ENCODE results near the gene IFNGR1. TPM values are rescaled to one million over a fixed set of nuclear protein-coding genes. Genes with fewer than 3 reads are reported as not detected.
A peak's percentile ranks its signal among the peaks of the same experiment; 100 is the strongest.

IFNGR1 gene
- total RNA-seq, 3 donors from 2014 or later (not counting 1 experiment from before 2014, with no cell fraction given), result 77.5 to 128 (median 100) TPM

- Mint-ChIP-seq H3K27ac (no peak overlapping the region), H3K4me1 (peaks cover 55 to 62% of the 10 kb centered on the region in 2 donors), H3K36me3 (peaks cover 7% of the 10 kb centered on the region), H3K27me3 (ENCODE audit: low read depth in 2 of 2) (peaks cover 27 to 42% of the 10 kb centered on the region in 2 donors), H3K4me3 (no peak overlapping the region), H3K9me3 (peaks cover 0 to 5% of the 10 kb centered on the region in 2 donors)
- intact Hi-C loops (cut with micrococcal nuclease), result loop anchor here (5.0 kb wide), 5 partner anchors 57 to 128 kb away; partner anchors contain the start of gene IFNGR1
- DNase-seq, result no peak
- H3K27ac ChIP-seq (ENCODE audit: low read length), result no peak overlapping the region
- TF ChIP-seq CTCF (IDR thresholded peaks at IDR 0.05), result no peak
- ATAC-seq, result no peak
- peaks cover 22% of the 10 kb centered on the region for H3K4me1 ChIP-seq (ENCODE audit: control insufficient read depth, insufficient read depth, low read length)
- H3K4me3 ChIP-seq (ENCODE audit: low read length), result no peak overlapping the region
- H3K36me3 ChIP-seq (ENCODE audit: control insufficient read depth, insufficient read depth, low read length), result no peaks in the 10 kb centered on the region
- peaks cover 6% of the 10 kb centered on the region for H3K9me3 ChIP-seq (ENCODE audit: control insufficient read depth, insufficient read depth, low read length)
- peaks cover 3% of the 10 kb centered on the region for H3K27me3 ChIP-seq (ENCODE audit: control insufficient read depth, insufficient read depth, low read length)
Observed at GRCh38 chr6:137159912-137160311, 59.3 kb downstream of the IFNGR1 start.

GRCh38 chr6:137157601-137158000 is 61.6 kb downstream of the IFNGR1 start:
- no peak overlapping the region for H3K27ac ChIP-seq (ENCODE audit: low read length)
- Mint-ChIP-seq H3K9me3 (no peaks in the 10 kb centered on the region), H3K4me3 (no peak overlapping the region), H3K27me3 (ENCODE audit: low read depth in 2 of 2) (peaks cover 23 to 32% of the 10 kb centered on the region in 2 donors), H3K36me3 (no peaks in the 10 kb centered on the region), H3K27ac (no peak overlapping the region), H3K4me1 (peaks cover 41 to 50% of the 10 kb centered on the region in 2 donors)
- H3K4me3 ChIP-seq (ENCODE audit: low read length), result no peak overlapping the region
- TF ChIP-seq CTCF (IDR thresholded peaks at IDR 0.05), result no peak
- intact Hi-C loops (cut with micrococcal nuclease), result loop anchor here (5.0 kb wide), 5 partner anchors 60 to 125 kb away; partner anchors contain the start of gene IFNGR1
- 93% methylated on average over 3 of the region's 4 CpGs for WGBS (ENCODE audit: insufficient coverage)
- no peaks in the 10 kb centered on the region for H3K9me3 ChIP-seq (ENCODE audit: control insufficient read depth, insufficient read depth, low read length)
- ATAC-seq (no peak), DNase-seq (no peak)
- peaks cover 3% of the 10 kb centered on the region for H3K27me3 ChIP-seq (ENCODE audit: control insufficient read depth, insufficient read depth, low read length)
- no peaks in the 10 kb centered on the region for H3K36me3 ChIP-seq (ENCODE audit: control insufficient read depth, insufficient read depth, low read length)
- H3K4me1 ChIP-seq (ENCODE audit: control insufficient read depth, insufficient read depth, low read length), result peaks cover 19% of the 10 kb centered on the region

GRCh38 chr6:137156650-137157049 is 62.5 kb downstream of the IFNGR1 start:
- Histone ChIP-seq H3K27me3 (ENCODE audit: control insufficient read depth, insufficient read depth, low read length) (peaks cover 3% of the 10 kb centered on the region), H3K27ac (ENCODE audit: low read length) (no peak overlapping the region), H3K4me1 (ENCODE audit: control insufficient read depth, insufficient read depth, low read length) (peaks cover 19% of the 10 kb centered on the region), H3K9me3 (ENCODE audit: control insufficient read depth, insufficient read depth, low read length) (no peaks in the 10 kb centered on the region), H3K4me3 (ENCODE audit: low read length) (no peak overlapping the region), H3K36me3 (ENCODE audit: control insufficient read depth, insufficient read depth, low read length) (no peaks in the 10 kb centered on the region)
- Mint-ChIP-seq H3K9me3 (no peaks in the 10 kb centered on the region), H3K4me1 (peaks cover 41 to 45% of the 10 kb centered on the region in 2 donors), H3K4me3 (no peak overlapping the region), H3K27ac (peak overlapping the region in 1 of 2 donors; percentile 89), H3K36me3 (no peaks in the 10 kb centered on the region), H3K27me3 (ENCODE audit: low read depth in 2 of 2) (peaks cover 17 to 26% of the 10 kb centered on the region in 2 donors)
- ATAC-seq (no peak), DNase-seq (no peak)
- 93% methylated on average over 1 of the region's 1 CpG for WGBS (ENCODE audit: insufficient coverage)
- TF ChIP-seq CTCF (IDR thresholded peaks at IDR 0.05), result no peak
- intact Hi-C loops (cut with micrococcal nuclease), result loop anchor here (5.0 kb wide), 5 partner anchors 59 to 124 kb away; partner anchors contain the start of gene IFNGR1

- TF ChIP-seq CTCF (IDR thresholded peaks at IDR 0.05), result no peak
- H3K27me3 ChIP-seq (ENCODE audit: control insufficient read depth, insufficient read depth, low read length), result peaks cover 3% of the 10 kb centered on the region
- H3K27ac ChIP-seq (ENCODE audit: low read length), result no peak overlapping the region
- ATAC-seq (peak; percentile 85 to 98 (median 86)), DNase-seq (peak in 1 of 2 donors; percentile 74)
- Mint-ChIP-seq H3K4me3 (peak overlapping the region; percentile 72), H3K4me1 (peaks cover 36 to 43% of the 10 kb centered on the region in 2 donors), H3K27me3 (ENCODE audit: low read depth in 2 of 2) (peaks cover 14 to 23% of the 10 kb centered on the region in 2 donors), H3K36me3 (no peaks in the 10 kb centered on the region), H3K9me3 (no peaks in the 10 kb centered on the region), H3K27ac (peak overlapping the region; percentile 45 to 89)
- H3K4me3 ChIP-seq (ENCODE audit: low read length), result no peak overlapping the region
- intact Hi-C loops (cut with micrococcal nuclease), result loop anchor here (5.0 kb wide), 5 partner anchors 59 to 124 kb away; partner anchors contain the start of gene IFNGR1
- peaks cover 19% of the 10 kb centered on the region for H3K4me1 ChIP-seq (ENCODE audit: control insufficient read depth, insufficient read depth, low read length)
- H3K9me3 ChIP-seq (ENCODE audit: control insufficient read depth, insufficient read depth, low read length), result no peaks in the 10 kb centered on the region
- 17% methylated on average over 2 of the region's 2 CpGs for WGBS (ENCODE audit: insufficient coverage)
- H3K36me3 ChIP-seq (ENCODE audit: control insufficient read depth, insufficient read depth, low read length), result no peaks in the 10 kb centered on the region
Observed at GRCh38 chr6:137155830-137156229, 63.4 kb downstream of the IFNGR1 start.
